ENCODE measurements around the gene DHRSX.
"Not testable (repeated sequence)": the region's sequence is repeated elsewhere in the genome, so short reads cannot be mapped to it uniquely, and the experiment has no call there.

Gene DHRSX

DNA sequence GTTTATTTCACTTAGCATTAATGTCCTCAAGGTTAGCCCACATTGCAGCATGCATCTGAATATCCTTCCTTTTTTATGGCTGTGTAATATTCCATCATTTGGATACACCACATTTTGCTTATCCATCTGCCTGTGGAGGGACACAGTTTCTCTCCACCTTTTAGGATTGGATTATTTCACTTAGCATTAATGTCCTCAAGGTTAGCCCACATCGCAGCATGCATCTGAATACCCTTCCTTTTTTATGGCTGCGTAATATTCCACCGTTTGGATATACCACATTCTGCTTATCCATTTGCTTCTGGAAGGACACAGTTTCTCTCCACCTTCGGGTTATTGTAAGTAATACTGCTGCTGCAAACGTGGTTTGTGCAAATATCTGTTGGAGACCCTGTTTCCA is 110.0 kb downstream of the DHRSX start:
- no peak for DNase-seq (ENCODE audit: low read depth)
- H3K4me3 ChIP-seq (ENCODE audit: low read depth, low read length) = no peak overlapping the region
- TF ChIP-seq, protein P1, sequence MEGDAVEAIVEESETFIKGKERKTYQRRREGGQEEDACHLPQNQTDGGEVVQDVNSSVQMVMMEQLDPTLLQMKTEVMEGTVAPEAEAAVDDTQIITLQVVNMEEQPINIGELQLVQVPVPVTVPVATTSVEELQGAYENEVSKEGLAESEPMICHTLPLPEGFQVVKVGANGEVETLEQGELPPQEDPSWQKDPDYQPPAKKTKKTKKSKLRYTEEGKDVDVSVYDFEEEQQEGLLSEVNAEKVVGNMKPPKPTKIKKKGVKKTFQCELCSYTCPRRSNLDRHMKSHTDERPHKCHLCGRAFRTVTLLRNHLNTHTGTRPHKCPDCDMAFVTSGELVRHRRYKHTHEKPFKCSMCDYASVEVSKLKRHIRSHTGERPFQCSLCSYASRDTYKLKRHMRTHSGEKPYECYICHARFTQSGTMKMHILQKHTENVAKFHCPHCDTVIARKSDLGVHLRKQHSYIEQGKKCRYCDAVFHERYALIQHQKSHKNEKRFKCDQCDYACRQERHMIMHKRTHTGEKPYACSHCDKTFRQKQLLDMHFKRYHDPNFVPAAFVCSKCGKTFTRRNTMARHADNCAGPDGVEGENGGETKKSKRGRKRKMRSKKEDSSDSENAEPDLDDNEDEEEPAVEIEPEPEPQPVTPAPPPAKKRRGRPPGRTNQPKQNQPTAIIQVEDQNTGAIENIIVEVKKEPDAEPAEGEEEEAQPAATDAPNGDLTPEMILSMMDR (IDR thresholded peaks at IDR 0.05; ENCODE audit: low read depth, low read length) = no peak
- TF ChIP-seq MYC (IDR thresholded peaks at IDR 0.05; ENCODE audit: low read depth, low read length) (no peak), POLR2A (IDR thresholded peaks at IDR 0.05; ENCODE audit: extremely low read depth, insufficient read length) (no peak)
- TF ChIP-seq, protein P2, sequence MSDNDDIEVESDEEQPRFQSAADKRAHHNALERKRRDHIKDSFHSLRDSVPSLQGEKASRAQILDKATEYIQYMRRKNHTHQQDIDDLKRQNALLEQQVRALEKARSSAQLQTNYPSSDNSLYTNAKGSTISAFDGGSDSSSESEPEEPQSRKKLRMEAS (IDR thresholded peaks at IDR 0.05; ENCODE audit: low read depth, low read length) = no peak

DNA sequence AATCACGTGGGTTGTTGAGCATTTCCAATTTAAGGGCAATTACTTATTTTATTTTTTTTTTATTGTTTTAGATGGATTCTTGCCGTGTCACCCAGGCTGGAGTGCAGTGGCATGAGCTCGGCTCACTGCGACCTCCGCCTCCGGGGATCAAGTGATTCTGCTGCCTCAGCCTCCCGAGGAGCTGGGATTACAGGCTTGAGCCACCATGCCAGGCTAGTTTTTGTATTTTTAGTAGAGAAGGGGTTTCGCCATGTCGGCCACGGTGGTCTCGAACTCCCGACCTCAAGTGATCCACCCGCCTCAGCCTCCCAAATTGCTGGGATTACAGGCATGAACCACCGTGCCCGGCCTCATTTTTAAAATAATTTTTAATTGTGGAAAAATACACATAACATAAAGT is 111.0 kb downstream of the DHRSX start:
- DNase-seq (ENCODE audit: low read depth); H3K4me3 ChIP-seq (ENCODE audit: low read depth, low read length): not testable (repeated sequence)

DNA sequence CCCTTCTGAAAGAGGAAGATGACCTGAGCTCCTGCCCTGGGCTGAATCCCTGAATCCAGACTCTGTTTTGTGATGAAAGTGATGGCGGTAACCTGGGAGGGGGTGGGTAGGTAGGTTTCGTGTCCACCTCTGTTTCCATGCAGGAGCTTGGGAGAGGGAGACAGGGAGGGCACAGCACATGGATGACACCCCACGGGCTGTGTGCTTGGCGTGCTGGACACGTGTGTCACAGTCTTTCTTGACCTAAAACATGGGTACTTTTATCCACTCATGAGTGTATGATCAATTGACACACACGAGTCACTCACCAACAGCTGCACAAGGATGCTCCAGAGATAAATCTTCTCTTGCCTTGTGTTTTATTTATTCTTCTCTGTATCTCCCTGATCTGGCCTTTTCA is 111.5 kb downstream of the DHRSX start:
- TF ChIP-seq, protein P2 (IDR thresholded peaks at IDR 0.05; ENCODE audit: low read depth, low read length) = no peak
- TF ChIP-seq, protein P1 (IDR thresholded peaks at IDR 0.05; ENCODE audit: low read depth, low read length) = no peak
- TF ChIP-seq MYC (IDR thresholded peaks at IDR 0.05; ENCODE audit: low read depth, low read length) (no peak), POLR2A (IDR thresholded peaks at IDR 0.05; ENCODE audit: extremely low read depth, insufficient read length) (no peak)
- no peak overlapping the region for H3K4me3 ChIP-seq (ENCODE audit: low read depth, low read length)
- no peak for DNase-seq (ENCODE audit: low read depth)

DNA sequence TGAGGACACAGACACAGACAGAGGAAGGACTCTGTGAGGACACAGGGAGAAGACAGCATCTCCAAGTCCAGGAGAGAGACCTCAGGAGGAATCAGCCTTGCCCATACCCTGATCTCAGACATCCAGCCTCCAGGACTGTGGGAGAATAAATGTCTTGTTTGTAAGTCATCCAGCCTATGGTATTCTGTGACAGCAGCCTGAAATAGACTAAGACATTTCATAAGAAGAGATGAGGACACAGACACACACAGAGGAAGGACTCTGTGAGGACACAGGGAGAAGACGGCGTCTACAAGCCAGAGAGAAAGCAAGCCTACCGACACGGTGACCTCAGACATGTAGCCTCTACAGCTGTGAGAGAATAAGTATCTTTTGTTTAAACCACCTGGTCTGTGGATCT is 112.1 kb downstream of the DHRSX start:
- H3K4me3 ChIP-seq (ENCODE audit: low read depth, low read length) = no peak overlapping the region
- no peak for DNase-seq (ENCODE audit: low read depth)
- TF ChIP-seq, protein P2 (IDR thresholded peaks at IDR 0.05; ENCODE audit: low read depth, low read length) = no peak
- no peak for TF ChIP-seq POLR2A (IDR thresholded peaks at IDR 0.05; ENCODE audit: extremely low read depth, insufficient read length)
- TF ChIP-seq, protein P1 (IDR thresholded peaks at IDR 0.05; ENCODE audit: low read depth, low read length) = no peak
- TF ChIP-seq MYC (IDR thresholded peaks at IDR 0.05; ENCODE audit: low read depth, low read length) = no peak

DNA sequence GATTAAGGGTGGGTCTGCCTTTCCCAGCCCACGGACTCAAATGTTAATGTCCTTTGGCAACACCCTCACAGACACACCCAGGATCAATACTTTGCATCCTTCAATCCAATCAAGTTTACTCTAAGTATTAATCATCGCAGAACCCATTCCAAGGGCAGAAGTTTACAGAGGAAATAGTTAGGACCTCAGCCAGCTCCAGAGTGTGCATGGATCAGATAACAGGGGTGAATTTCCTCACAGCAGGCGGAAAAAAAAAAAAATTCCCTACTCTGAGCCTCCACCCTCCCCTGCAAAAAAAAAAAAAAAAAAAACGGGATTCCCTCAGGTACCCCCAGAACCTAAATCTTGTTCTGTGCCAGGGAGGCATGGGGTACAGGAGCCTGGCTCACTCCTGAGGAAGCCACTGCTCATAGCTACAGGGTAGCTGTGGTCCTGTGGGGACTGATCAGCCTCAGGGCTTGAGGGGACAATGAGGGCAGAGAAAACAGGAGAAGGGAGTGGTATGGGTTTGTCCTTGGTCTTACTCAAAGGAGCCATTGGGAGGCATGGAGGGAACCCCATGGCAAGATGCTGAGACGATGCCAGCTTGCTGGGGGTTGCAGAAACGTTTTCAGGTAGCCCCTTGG is 113.0 kb downstream of the DHRSX start:
- DNase-seq (ENCODE audit: low read depth) = no peak
- TF ChIP-seq, protein P2 (IDR thresholded peaks at IDR 0.05; ENCODE audit: low read depth, low read length) = no peak
- TF ChIP-seq, protein P1 (IDR thresholded peaks at IDR 0.05; ENCODE audit: low read depth, low read length) = no peak
- TF ChIP-seq MYC (IDR thresholded peaks at IDR 0.05; ENCODE audit: low read depth, low read length) = no peak
- TF ChIP-seq POLR2A (IDR thresholded peaks at IDR 0.05; ENCODE audit: extremely low read depth, insufficient read length) = no peak
- no peak overlapping the region for H3K4me3 ChIP-seq (ENCODE audit: low read depth, low read length)

DNA sequence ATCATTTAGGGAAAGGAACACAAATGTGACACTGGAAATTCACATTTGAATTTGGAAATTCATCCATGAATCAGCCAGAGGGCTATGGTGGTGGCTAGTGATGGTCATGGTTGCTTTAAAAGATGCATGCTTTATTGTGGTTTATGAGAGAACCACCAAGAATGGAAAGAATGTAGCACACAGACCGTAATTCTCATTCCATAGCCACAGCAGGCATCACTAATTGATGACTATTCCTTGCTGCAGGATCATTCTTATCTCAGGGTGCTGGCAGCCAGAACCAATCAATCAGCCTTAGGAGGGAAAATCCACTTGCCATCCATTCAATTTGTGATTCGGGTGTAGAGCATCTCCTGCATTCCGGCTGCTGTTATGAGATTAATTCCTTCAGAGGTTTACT is 115.6 kb downstream of the DHRSX start:
- DNase-seq (ENCODE audit: low read depth) = no peak
- H3K4me3 ChIP-seq (ENCODE audit: low read depth, low read length) = no peak overlapping the region
- no peak for TF ChIP-seq MYC (IDR thresholded peaks at IDR 0.05; ENCODE audit: low read depth, low read length)

DNA sequence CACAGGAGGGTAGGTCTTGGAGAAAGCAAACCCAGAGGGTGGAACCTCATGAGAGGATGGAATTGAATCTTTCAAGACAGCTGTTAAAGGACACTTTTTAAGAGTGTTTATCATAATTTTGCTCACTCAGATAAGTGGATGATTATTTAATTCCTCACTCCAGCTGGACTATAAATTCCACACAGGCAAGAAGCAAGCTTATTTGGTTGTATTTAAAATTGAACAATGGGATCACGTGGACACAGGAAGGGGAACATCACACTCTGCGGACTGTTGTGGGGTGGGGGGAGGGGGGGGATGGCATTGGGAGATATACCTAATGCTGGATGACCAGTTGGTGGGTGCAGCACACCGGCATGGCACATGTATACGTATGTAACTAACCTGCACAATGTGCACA is 116.3 kb downstream of the DHRSX start:
- TF ChIP-seq MYC (IDR thresholded peaks at IDR 0.05; ENCODE audit: low read depth, low read length) = no peak
- TF ChIP-seq, protein P1 (IDR thresholded peaks at IDR 0.05; ENCODE audit: low read depth, low read length) = no peak
- TF ChIP-seq POLR2A (IDR thresholded peaks at IDR 0.05; ENCODE audit: extremely low read depth, insufficient read length) = no peak
- TF ChIP-seq, protein P2 (IDR thresholded peaks at IDR 0.05; ENCODE audit: low read depth, low read length) = no peak
- no peak for DNase-seq (ENCODE audit: low read depth)
- no peak overlapping the region for H3K4me3 ChIP-seq (ENCODE audit: low read depth, low read length)

Measured in NB4 (cell line).